ENCODE data around the gene PKN3.
"Not testable (repeated sequence)": the region's sequence is repeated elsewhere in the genome, so short reads cannot be mapped to it uniquely, and the experiment has no call there.

Gene PKN3

GRCh38 chr9:128702445-128702948 is at the start of gene PKN3:
Gene PKN3, plus strand, starts transcription at chr9:128702503. Its CDS starts 413 bp downstream, at chr9:128702916.
- DNase-seq: peak; percentile 61

GRCh38 chr9:128653908-128654307 is 48.4 kb upstream of the PKN3 start:
- no peak for DNase-seq

GRCh38 chr9:128654481-128654880 is 47.8 kb upstream of the PKN3 start:
- no peak for DNase-seq

GRCh38 chr9:128656416-128657343 is 45.6 kb upstream of the PKN3 start, which contains the start of gene DYNC2I2:
Gene DYNC2I2, minus strand, starts transcription at chr9:128656847. Its CDS starts 121 bp downstream, at chr9:128656726.
- peak; percentile 93 for DNase-seq

GRCh38 chr9:128657344-128657704 is 45.0 kb upstream of the PKN3 start:
- no peak for DNase-seq

GRCh38 chr9:128657796-128658195 is 44.5 kb upstream of the PKN3 start:
- DNase-seq: no peak

- DNase-seq: not testable (repeated sequence)
Observed at GRCh38 chr9:128666481-128666941, 35.8 kb upstream of the PKN3 start.

- no peak for DNase-seq
Observed at GRCh38 chr9:128669786-128670185, 32.5 kb upstream of the PKN3 start.

GRCh38 chr9:128675382-128675781 is 26.9 kb upstream of the PKN3 start:
- no peak for DNase-seq

- DNase-seq: no peak
Observed at GRCh38 chr9:128677794-128678193, 24.5 kb upstream of the PKN3 start.

GRCh38 chr9:128683340-128684064 is 18.8 kb upstream of the PKN3 start:
- DNase-seq: no peak

GRCh38 chr9:128684065-128684324 is 18.3 kb upstream of the PKN3 start:
- DNase-seq: no peak

- peak; percentile 29 for DNase-seq
Observed at GRCh38 chr9:128684325-128685199, 17.7 kb upstream of the PKN3 start.

- DNase-seq: no peak
Observed at GRCh38 chr9:128685636-128686489, 16.4 kb upstream of the PKN3 start.

GRCh38 chr9:128687453-128687852 is 14.8 kb upstream of the PKN3 start:
- no peak for DNase-seq

GRCh38 chr9:128688501-128689292 is 13.6 kb upstream of the PKN3 start, which contains the start of gene SET:
Gene SET, plus strand, starts transcription at chr9:128689222. Its CDS starts 361 bp downstream, at chr9:128689583.
- DNase-seq: peak; percentile 95

- no peak for DNase-seq
Observed at GRCh38 chr9:128689293-128689774, 13.0 kb upstream of the PKN3 start.

- DNase-seq: peak; percentile 29
Observed at GRCh38 chr9:128689820-128690683, 12.3 kb upstream of the PKN3 start.

GRCh38 chr9:128690684-128691034 is 11.6 kb upstream of the PKN3 start:
- DNase-seq: no peak

- DNase-seq: not testable (repeated sequence)
Observed at GRCh38 chr9:128693738-128694137, 8.6 kb upstream of the PKN3 start.

Measured in midbrain (tissue), 1 donor.